Measurements from ENCODE around the gene LRRC32. TPM values are rescaled to one million over a fixed set of nuclear protein-coding genes. Genes with fewer than 3 reads are reported as not detected.

Gene LRRC32
- total and polyA plus RNA-seq, 2 experiments from 2014 or later, result 0.42 to 0.58 TPM

GRCh38 chr11:76625472-76626186, 44.9 kb downstream of the LRRC32 start:
- no peaks in the 10 kb centered on the region; the same call in 2 of the 3 replicates for H3K36me3 Mint-ChIP-seq (ENCODE audit: low read depth)
- Histone ChIP-seq H3K4me2 (no peak overlapping the region), H3K79me2 (replicated peaks; ENCODE audit: insufficient read depth) (no peaks in the 10 kb centered on the region), H3K9me2 (ENCODE audit: insufficient read depth) (no peaks in the 10 kb centered on the region), H3K4me1 (ENCODE audit: insufficient read depth) (no peaks in the 10 kb centered on the region), H3F3A (replicated peaks; ENCODE audit: low read depth) (no peaks in the 10 kb centered on the region), H3K4me3 (no peak overlapping the region), H3K27me3 (ENCODE audit: insufficient read depth) (no peaks in the 10 kb centered on the region), H4K20me1 (replicated peaks; ENCODE audit: insufficient read depth) (no peaks in the 10 kb centered on the region), H3K36me3 (ENCODE audit: insufficient read depth) (no peaks in the 10 kb centered on the region), H2AFZ (no peak overlapping the region), H3K27ac (ENCODE audit: low read depth) (no peak overlapping the region)
- no peak overlapping the region for H3K4me3 Mint-ChIP-seq
- TF ChIP-seq ETS1 (IDR thresholded peaks at IDR 0.05), result no peak
- TF ChIP-seq, protein P1, sequence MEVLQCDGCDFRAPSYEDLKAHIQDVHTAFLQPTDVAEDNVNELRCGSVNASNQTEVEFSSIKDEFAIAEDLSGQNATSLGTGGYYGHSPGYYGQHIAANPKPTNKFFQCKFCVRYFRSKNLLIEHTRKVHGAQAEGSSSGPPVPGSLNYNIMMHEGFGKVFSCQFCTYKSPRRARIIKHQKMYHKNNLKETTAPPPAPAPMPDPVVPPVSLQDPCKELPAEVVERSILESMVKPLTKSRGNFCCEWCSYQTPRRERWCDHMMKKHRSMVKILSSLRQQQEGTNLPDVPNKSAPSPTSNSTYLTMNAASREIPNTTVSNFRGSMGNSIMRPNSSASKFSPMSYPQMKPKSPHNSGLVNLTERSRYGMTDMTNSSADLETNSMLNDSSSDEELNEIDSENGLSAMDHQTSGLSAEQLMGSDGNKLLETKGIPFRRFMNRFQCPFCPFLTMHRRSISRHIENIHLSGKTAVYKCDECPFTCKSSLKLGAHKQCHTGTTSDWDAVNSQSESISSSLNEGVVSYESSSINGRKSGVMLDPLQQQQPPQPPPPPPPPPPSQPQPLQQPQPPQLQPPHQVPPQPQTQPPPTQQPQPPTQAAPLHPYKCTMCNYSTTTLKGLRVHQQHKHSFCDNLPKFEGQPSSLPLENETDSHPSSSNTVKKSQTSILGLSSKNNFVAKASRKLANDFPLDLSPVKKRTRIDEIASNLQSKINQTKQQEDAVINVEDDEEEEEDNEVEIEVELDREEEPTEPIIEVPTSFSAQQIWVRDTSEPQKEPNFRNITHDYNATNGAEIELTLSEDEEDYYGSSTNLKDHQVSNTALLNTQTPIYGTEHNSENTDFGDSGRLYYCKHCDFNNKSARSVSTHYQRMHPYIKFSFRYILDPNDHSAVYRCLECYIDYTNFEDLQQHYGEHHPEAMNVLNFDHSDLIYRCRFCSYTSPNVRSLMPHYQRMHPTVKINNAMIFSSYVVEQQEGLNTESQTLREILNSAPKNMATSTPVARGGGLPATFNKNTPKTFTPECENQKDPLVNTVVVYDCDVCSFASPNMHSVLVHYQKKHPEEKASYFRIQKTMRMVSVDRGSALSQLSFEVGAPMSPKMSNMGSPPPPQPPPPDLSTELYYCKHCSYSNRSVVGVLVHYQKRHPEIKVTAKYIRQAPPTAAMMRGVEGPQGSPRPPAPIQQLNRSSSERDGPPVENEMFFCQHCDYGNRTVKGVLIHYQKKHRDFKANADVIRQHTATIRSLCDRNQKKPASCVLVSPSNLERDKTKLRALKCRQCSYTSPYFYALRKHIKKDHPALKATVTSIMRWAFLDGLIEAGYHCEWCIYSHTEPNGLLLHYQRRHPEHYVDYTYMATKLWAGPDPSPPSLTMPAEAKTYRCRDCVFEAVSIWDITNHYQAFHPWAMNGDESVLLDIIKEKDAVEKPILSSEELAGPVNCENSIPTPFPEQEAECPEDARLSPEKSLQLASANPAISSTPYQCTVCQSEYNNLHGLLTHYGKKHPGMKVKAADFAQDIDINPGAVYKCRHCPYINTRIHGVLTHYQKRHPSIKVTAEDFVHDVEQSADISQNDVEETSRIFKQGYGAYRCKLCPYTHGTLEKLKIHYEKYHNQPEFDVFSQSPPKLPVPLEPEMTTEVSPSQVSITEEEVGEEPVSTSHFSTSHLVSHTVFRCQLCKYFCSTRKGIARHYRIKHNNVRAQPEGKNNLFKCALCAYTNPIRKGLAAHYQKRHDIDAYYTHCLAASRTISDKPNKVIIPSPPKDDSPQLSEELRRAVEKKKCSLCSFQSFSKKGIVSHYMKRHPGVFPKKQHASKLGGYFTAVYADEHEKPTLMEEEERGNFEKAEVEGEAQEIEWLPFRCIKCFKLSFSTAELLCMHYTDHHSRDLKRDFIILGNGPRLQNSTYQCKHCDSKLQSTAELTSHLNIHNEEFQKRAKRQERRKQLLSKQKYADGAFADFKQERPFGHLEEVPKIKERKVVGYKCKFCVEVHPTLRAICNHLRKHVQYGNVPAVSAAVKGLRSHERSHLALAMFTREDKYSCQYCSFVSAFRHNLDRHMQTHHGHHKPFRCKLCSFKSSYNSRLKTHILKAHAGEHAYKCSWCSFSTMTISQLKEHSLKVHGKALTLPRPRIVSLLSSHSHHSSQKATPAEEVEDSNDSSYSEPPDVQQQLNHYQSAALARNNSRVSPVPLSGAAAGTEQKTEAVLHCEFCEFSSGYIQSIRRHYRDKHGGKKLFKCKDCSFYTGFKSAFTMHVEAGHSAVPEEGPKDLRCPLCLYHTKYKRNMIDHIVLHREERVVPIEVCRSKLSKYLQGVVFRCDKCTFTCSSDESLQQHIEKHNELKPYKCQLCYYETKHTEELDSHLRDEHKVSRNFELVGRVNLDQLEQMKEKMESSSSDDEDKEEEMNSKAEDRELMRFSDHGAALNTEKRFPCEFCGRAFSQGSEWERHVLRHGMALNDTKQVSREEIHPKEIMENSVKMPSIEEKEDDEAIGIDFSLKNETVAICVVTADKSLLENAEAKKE (CRISPR knock-in tag; IDR thresholded peaks at IDR 0.05), result no peak
- TF ChIP-seq, protein P2, sequence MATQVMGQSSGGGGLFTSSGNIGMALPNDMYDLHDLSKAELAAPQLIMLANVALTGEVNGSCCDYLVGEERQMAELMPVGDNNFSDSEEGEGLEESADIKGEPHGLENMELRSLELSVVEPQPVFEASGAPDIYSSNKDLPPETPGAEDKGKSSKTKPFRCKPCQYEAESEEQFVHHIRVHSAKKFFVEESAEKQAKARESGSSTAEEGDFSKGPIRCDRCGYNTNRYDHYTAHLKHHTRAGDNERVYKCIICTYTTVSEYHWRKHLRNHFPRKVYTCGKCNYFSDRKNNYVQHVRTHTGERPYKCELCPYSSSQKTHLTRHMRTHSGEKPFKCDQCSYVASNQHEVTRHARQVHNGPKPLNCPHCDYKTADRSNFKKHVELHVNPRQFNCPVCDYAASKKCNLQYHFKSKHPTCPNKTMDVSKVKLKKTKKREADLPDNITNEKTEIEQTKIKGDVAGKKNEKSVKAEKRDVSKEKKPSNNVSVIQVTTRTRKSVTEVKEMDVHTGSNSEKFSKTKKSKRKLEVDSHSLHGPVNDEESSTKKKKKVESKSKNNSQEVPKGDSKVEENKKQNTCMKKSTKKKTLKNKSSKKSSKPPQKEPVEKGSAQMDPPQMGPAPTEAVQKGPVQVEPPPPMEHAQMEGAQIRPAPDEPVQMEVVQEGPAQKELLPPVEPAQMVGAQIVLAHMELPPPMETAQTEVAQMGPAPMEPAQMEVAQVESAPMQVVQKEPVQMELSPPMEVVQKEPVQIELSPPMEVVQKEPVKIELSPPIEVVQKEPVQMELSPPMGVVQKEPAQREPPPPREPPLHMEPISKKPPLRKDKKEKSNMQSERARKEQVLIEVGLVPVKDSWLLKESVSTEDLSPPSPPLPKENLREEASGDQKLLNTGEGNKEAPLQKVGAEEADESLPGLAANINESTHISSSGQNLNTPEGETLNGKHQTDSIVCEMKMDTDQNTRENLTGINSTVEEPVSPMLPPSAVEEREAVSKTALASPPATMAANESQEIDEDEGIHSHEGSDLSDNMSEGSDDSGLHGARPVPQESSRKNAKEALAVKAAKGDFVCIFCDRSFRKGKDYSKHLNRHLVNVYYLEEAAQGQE (IDR thresholded peaks at IDR 0.05; ENCODE audit: unreplicated experiment), result no peak
- TF ChIP-seq, protein P3, sequence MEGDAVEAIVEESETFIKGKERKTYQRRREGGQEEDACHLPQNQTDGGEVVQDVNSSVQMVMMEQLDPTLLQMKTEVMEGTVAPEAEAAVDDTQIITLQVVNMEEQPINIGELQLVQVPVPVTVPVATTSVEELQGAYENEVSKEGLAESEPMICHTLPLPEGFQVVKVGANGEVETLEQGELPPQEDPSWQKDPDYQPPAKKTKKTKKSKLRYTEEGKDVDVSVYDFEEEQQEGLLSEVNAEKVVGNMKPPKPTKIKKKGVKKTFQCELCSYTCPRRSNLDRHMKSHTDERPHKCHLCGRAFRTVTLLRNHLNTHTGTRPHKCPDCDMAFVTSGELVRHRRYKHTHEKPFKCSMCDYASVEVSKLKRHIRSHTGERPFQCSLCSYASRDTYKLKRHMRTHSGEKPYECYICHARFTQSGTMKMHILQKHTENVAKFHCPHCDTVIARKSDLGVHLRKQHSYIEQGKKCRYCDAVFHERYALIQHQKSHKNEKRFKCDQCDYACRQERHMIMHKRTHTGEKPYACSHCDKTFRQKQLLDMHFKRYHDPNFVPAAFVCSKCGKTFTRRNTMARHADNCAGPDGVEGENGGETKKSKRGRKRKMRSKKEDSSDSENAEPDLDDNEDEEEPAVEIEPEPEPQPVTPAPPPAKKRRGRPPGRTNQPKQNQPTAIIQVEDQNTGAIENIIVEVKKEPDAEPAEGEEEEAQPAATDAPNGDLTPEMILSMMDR (conservative IDR thresholded peaks at IDR 0.05; ENCODE audit: low read depth in 2 of 2), result no peak
- no peak for TF ChIP-seq EZH2 (IDR thresholded peaks at IDR 0.05; ENCODE audit: low read depth, unreplicated experiment)
- TF ChIP-seq NANOG (IDR thresholded peaks at IDR 0.05; ENCODE audit: borderline replicate concordance), result no peak
- no peak for TF ChIP-seq STAT1 (IDR thresholded peaks at IDR 0.05; ENCODE audit: unreplicated experiment)
- no peak for TF ChIP-seq ZNF114 (CRISPR knock-in tag; IDR thresholded peaks at IDR 0.05)
- TF ChIP-seq JUNB (IDR thresholded peaks at IDR 0.05; ENCODE audit: unreplicated experiment), result no peak
- no peak for TF ChIP-seq ZNF331 (CRISPR knock-in tag; IDR thresholded peaks at IDR 0.05; ENCODE audit: low read depth)
- TF ChIP-seq POLR2AphosphoS5 (IDR thresholded peaks at IDR 0.05; ENCODE audit: low read depth), result no peak
- no peak for TF ChIP-seq CREB1 (CRISPR knock-in tag; IDR thresholded peaks at IDR 0.05; ENCODE audit: low read depth)
- no peak for TF ChIP-seq EZH2phosphoT487 (IDR thresholded peaks at IDR 0.05; ENCODE audit: unreplicated experiment)
- H3K4me1 Mint-ChIP-seq, result peaks cover 10% of the 10 kb centered on the region; the same call in 2 of the 3 replicates
- peaks cover 8% of the 10 kb centered on the region; the same call in 2 of the 3 replicates for H3K9me3 Mint-ChIP-seq
- no peak overlapping the region for H3K27ac Mint-ChIP-seq
- H3K27me3 Mint-ChIP-seq (ENCODE audit: insufficient read depth, low read depth, poor library complexity), result peaks cover 12% of the 10 kb centered on the region
- DNase-seq (ENCODE audit: low spot score), result no peak
- ATAC-seq, result no peak
